Measurements from ENCODE around the gene RPL19.
"Not testable (repeated sequence)": the region's sequence is repeated elsewhere in the genome, so short reads cannot be mapped to it uniquely, and the experiment has no call there.

RPL19 gene

DNA sequence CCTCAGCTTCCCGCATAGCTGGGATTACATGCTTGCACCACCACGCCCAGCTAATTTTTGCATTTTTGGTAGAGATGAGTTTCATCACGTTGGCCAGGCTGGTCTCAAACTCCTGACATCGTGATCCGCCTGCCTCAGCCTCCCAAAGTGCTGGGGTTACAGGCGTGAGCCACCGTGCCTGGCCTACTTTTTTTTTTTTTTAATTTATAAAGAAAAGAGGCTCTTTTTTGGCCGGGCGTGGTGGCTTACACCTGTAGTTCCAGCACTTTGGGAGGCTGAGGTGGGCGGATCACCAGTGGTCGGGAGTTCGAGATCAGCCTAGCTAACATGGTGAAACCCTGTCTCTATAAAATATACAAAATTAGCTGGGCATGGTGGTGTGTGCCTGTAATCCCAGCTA, 50.0 kb downstream of the RPL19 start:
- DNase-seq, result not testable (repeated sequence)

DNA sequence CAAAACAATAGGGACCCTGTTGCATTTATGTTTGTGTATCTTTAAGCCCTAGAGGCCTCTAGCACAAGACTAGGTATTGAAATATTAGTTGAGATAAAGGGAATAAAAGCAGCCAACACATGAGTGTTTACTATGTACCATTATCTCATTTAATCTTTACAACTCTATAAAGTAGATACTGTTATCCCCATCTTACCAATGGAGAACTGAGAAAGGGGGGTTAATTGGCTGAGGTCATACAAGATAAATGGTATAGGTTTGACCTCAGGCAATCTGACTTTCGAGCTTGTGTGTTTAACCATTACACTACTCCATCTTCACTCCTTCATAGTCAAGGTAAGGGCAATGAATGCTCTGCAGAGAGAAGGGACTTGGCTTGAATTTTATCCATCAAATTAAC, 51.9 kb downstream of the RPL19 start:
- DNase-seq, result no peak

DNA sequence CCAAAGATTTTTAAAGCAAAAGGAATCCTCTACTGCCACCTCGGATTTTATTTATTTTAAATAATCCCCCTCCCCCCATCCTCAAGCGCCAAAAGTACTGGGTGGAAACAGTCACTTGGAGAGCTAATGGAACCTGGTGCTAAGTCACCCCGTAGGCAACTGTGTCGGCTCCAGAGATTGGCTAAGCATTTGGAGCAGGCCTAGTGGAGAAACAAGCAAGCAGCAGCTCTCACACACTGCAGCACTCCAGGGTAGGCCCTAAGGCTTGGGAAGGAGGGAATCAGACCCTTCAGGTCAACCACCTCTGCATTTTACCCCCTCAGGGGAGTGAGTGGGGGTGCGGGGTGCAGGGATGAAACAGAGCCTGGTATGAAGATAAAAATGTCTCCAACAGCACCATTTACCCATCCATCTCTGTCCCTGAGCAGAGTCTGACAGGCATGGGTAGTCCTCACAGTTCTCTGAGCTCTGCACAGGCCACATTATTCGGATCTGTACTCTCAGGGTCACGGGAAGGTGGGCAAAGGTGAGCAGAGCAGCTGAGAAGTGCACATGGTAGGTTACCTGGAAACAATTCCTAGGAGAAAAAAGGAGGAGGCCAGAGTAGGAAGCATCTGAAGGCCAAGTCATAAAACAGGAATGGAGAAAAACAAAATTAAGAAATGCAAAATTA, 52.8 kb downstream of the RPL19 start:
- DNase-seq, result no peak

Data from NCI-H526 (cell line).